ENCODE measurements around the gene TBX4.

DNA sequence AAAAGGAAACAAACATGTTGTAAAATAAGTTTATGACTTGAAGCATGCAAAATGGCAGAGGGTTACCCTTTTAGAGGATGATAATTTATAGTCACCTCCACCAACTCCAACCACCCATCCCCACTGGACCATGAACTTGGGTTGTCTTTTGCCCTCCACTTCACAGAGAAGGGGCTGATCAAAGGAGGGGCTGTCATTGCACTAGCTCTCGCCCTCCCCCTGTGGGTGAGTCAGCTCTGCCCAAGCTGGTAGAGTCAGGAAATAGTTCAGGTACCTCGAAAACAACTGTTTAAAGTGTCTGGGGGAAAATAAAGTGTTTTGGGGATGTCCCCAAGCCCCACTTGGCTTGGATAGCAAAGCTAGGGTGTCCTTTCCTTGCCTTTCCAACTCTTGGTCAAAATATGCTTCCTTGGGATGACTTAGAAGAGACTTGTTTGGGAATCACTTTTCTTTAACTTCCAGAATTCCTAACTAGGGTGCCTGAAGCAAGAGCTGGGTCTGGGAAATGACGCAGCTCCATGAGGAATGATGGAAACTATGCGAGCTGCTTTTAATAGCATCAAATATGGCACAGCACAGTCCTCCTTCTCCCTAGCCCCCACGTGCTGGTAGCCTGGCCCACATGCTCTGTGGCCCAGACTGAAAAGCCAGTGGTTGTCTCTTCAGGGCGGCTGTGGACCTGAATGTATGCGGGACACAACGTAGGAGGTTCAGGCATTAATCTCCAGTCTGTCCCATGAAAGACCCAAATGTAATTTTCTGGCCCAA is 40.7 kb downstream of the TBX4 start:
- TF ChIP-seq CTCF (conservative IDR thresholded peaks at IDR 0.05 in 1 of 2, IDR thresholded peaks at IDR 0.05 in 1 of 2; ENCODE audit: extremely low read depth in 1 of 2, insufficient read depth in 1 of 2, low read depth in 1 of 2, low read length in 2 of 2) (no peak), EZH2 (IDR thresholded peaks at IDR 0.05; ENCODE audit: borderline replicate concordance, low read length) (no peak)

Measured in mammary epithelial cell (primary cell).